Activated CD8-positive, alpha-beta T cell treated with anti-CD3 and anti-CD28 coated beads for 36 hours (primary cell): Measurements from ENCODE around the gene NEURL2. TPM values are rescaled to one million over a fixed set of nuclear protein-coding genes. Genes with fewer than 3 reads are reported as not detected.

Source experiments
- ATAC-seq: fragments of 200-7000 bp; cut with Tn5 transposase; one replicate; pipeline ENCODE4 v1.10.0; 2021; ENCODE audit warnings: mild to moderate bottlenecking, moderate library complexity
- CTCF ChIA-PET: fragments of 350-600 bp; sonication (Branson Sonifier 250); formaldehyde crosslinking; loops from one replicate; lab custom pipeline; 2021; ENCODE audit warnings: antibody characterized with exemption; lab: Charles Lee
- POLR2A ChIA-PET: fragments of 350-600 bp; sonication (Branson Sonifier 250); formaldehyde crosslinking; loops from one replicate; lab custom pipeline; 2021; ENCODE audit warnings: antibody characterized with exemption; lab: Charles Lee
- DNase-seq: peaks from one replicate; pipeline ENCODE4 v3.0.0-alpha.2; 2020
- H3K27ac Mint-ChIP-seq: one replicate; pipeline ENCODE4 v1.8.0; 2021; ENCODE audit warnings: mild to moderate bottlenecking, mixed read lengths
- H3K27me3 Mint-ChIP-seq: one replicate; pipeline ENCODE4 v1.8.0; 2021; ENCODE audit warnings: mixed read lengths
- H3K36me3 Mint-ChIP-seq: one replicate; pipeline ENCODE4 v1.8.0; 2021; ENCODE audit warnings: low read depth, mixed read lengths
- H3K4me1 Mint-ChIP-seq: one replicate; pipeline ENCODE4 v1.8.0; 2021; ENCODE audit warnings: low read depth, mixed read lengths
- H3K4me3 Mint-ChIP-seq: one replicate; pipeline ENCODE4 v1.8.0; 2021; ENCODE audit warnings: mild to moderate bottlenecking, moderate library complexity, mixed read lengths
- H3K9me3 Mint-ChIP-seq: one replicate; pipeline ENCODE4 v1.8.0; 2021; ENCODE audit warnings: mixed read lengths
- intact Hi-C: fragments of 100-400 bp; cut with micrococcal nuclease; formaldehyde crosslinking; loops from one replicate; pipeline ENCODE4 v1.10.0; 2022
- total RNA-seq, 2 experiments: library from RNA; stranded (reverse); gene quantifications; one replicate each; pipeline ENCODE4 v1.2.3, GENCODE V29; 2021
- TF ChIP-seq, protein P1 (sequence below): fragments of 200-600 bp; IDR thresholded peaks from one replicate; pipeline ENCODE4 v1.8.0; 2022; ENCODE audit warnings: antibody characterized with exemption, mild to moderate bottlenecking

The NEURL2 gene
- total RNA-seq, 2 experiments from 2014 or later = 2.4 to 2.9 TPM

DNA sequence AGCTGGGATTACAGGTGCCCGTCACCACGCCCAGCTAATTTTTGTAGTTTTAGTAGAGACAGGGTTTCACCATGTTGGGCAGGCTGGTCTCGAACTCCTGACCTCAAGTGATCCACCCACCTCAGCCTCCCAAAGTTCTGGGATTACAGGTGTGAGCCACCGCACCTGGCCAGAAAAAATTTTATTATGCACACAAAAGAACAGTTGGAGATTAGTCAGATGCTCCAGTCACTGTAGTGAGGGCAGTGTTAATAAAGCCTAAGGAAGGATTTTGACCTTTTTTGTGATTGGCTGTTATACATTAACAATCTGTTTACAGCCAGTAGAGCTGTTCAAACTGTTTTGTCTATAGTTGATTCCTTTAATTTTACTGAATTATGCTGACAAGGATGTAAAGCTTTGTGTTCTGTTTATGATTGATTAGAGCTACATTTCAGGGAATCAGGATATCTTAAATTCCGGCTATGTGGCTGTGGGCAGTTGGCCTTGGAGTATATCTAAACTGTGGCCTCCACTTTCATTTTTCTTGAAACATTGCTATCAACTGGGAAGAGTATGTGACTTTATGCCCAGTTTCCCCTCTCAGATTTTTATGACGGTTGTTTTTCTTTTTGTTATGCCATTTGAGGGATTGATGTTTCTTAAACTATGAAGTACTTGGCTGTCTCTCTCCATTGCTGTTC, 23.7 kb downstream of the NEURL2 start:
- no peak for ATAC-seq
- Mint-ChIP-seq H3K27ac (no peak overlapping the region), H3K36me3 (no peaks in the 10 kb centered on the region), H3K4me1 (no peaks in the 10 kb centered on the region), H3K4me3 (no peak overlapping the region), H3K9me3 (no peaks in the 10 kb centered on the region), H3K27me3 (no peaks in the 10 kb centered on the region)
- TF ChIP-seq, protein P1, sequence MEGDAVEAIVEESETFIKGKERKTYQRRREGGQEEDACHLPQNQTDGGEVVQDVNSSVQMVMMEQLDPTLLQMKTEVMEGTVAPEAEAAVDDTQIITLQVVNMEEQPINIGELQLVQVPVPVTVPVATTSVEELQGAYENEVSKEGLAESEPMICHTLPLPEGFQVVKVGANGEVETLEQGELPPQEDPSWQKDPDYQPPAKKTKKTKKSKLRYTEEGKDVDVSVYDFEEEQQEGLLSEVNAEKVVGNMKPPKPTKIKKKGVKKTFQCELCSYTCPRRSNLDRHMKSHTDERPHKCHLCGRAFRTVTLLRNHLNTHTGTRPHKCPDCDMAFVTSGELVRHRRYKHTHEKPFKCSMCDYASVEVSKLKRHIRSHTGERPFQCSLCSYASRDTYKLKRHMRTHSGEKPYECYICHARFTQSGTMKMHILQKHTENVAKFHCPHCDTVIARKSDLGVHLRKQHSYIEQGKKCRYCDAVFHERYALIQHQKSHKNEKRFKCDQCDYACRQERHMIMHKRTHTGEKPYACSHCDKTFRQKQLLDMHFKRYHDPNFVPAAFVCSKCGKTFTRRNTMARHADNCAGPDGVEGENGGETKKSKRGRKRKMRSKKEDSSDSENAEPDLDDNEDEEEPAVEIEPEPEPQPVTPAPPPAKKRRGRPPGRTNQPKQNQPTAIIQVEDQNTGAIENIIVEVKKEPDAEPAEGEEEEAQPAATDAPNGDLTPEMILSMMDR = no peak
- intact Hi-C loops = no loop called here
- no peak for DNase-seq
- CTCF ChIA-PET = interaction anchor here (2.3 kb wide), 1 partner anchor 11 kb away, joined by 7 read pairs; the partner anchor contains the start of genes ACOT8 and ZSWIM3
- POLR2A ChIA-PET = no interaction called here

DNA sequence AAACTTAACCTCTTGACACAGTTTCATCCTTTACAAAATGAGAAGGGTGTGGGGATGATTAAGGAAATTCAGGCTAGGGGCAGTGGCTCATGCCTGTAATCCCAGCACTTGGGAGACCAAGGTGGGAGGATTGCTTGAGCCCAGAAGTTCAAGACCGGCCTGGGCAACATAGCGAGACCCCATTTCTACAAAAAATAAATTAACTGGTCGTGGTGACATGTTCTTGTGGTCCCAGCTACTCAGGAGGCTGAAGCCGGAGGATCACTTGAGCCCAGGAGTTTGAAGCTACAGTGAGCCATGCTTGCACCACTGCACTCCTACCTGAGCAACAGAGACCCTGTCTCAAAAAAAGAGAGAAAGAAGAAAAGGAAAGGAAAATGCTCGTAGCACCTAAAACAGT, 24.6 kb downstream of the NEURL2 start:
- Mint-ChIP-seq H3K27ac (no peak overlapping the region), H3K4me1 (no peaks in the 10 kb centered on the region), H3K4me3 (no peak overlapping the region), H3K36me3 (no peaks in the 10 kb centered on the region), H3K9me3 (no peaks in the 10 kb centered on the region), H3K27me3 (no peaks in the 10 kb centered on the region)
- CTCF ChIA-PET = interaction anchor here (0.7 to 2.3 kb wide), 2 partner anchors 10 to 25 kb away, joined by 3 to 7 read pairs; partner anchors contain the start of genes ACOT8, CTSA and ZSWIM3
- DNase-seq = no peak
- POLR2A ChIA-PET = no interaction called here
- intact Hi-C loops = no loop called here
- no peak for ATAC-seq
- TF ChIP-seq, protein P1 = no peak

DNA sequence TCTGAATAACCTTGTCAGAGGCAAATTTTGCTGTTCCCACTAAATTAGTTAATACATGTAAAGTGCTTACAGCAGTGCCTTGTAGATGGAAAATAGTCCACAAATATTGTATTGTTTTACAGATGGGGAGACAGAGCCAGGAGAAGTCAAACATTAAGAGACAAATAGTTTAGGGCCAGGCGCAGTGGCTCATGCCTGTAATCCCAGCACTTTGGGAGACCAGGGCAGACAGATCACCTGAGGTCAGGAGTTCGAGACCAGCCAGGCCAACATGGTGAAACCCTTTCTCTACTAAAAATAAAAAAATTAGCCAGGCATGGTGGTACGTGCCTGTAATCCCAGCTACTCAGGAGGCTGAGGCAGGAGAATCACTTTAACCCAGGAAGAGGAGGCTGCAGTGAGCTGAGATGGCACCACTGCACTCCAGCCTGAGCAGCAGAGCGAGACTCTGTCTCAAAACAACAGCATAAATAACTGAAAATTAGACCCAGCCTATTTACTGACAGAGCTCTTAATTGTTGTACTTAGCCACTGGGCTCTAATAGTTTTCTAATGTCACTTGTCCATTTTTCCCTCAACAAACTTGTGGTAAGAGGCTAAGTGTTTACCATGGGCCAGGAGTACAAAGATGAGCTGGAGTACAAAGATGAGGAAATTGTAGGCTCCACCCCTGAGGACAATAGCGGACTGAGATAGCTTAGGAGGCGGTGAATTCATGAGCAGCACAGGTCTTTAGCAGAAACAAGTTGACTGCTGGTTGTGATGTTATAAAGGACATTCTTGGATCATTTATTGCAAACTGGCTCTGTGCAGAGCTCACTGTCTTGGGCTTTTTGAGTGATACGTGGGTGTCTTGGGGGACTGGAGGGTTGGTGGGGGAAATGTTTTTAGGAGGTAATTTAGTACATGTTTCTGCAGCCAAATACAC, 27.2 kb downstream of the NEURL2 start:
- no peaks in the 10 kb centered on the region for H3K9me3 Mint-ChIP-seq
- H3K4me1 Mint-ChIP-seq = peaks cover 11% of the 10 kb centered on the region
- POLR2A ChIA-PET = interaction anchor here (0.6 to 1.6 kb wide), 4 partner anchors 17 to 72 kb away, joined by 3 to 5 read pairs (median 4); partner anchors contain the start of genes CTSA, DNTTIP1, NEURL2 and WFDC3
- DNase-seq (no peak), ATAC-seq (no peak)
- intact Hi-C loops = no loop called here
- no peaks in the 10 kb centered on the region for H3K27me3 Mint-ChIP-seq
- peaks cover 2% of the 10 kb centered on the region for H3K36me3 Mint-ChIP-seq
- no peak overlapping the region for H3K27ac Mint-ChIP-seq
- CTCF ChIA-PET = interaction anchor here (1.0 to 1.4 kb wide), 2 partner anchors 16 to 64 kb away, joined by 3 to 5 read pairs; no protein-coding TSS in a partner anchor
- H3K4me3 Mint-ChIP-seq = no peak overlapping the region
- TF ChIP-seq, protein P1 = no peak

DNA sequence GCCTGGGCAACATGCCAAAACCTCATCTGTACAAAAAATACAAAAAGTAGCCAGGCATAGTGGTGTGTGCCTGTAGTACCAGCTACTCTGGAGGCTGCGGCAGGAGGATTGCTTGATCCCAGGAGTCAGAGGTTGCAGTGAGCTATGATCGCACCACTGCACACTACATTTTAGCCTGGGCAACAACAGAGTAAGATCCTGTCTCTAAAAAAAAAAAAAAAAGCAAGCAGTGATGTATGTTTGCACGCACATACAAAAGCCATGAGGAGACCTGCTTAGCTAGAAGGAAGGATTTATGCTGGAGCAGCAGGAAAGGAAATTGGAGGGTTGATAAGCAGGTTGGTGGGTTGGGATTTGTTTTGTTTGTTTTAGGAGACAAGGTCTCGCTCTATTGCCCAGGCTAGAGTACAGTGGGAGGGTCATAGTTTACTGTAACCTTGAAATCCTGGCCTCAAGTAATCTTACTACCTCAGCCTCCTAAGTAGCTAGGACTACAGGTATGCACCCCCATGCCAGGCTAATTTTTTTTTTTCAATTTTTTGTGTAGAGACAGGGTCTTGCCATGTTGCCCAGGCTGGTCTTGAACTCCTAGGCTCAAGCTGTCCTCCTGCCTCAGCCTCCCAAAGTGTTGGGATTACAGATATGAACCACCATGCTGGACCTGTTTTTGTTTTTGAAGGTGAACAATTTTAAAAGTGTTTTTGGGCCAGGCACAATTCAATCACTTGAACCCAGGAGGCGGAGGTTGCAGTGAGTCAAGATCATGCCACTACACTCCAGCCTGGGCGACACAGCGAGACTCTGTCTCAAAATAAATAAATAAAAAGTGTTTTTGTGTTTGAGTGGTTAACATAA, 29.6 kb downstream of the NEURL2 start:
- CTCF ChIA-PET = interaction anchor here (1.1 to 1.3 kb wide), 2 partner anchors 71 to 108 kb away, joined by 3 read pairs; no protein-coding TSS in a partner anchor
- no peak overlapping the region for H3K27ac Mint-ChIP-seq
- no peak for ATAC-seq

More for the DNA sequence above, 29.6 kb downstream of the NEURL2 start:
- Mint-ChIP-seq H3K4me3 (no peak overlapping the region), H3K4me1 (peaks cover 20% of the 10 kb centered on the region), H3K36me3 (peaks cover 2% of the 10 kb centered on the region), H3K9me3 (no peaks in the 10 kb centered on the region), H3K27me3 (no peaks in the 10 kb centered on the region)
- no peak for DNase-seq
- intact Hi-C loops = no loop called here
- POLR2A ChIA-PET = interaction anchor here (0.7 to 1.2 kb wide), 3 partner anchors 13 to 38 kb away, joined by 3 read pairs; partner anchors contain the start of gene ZSWIM1
- TF ChIP-seq, protein P1 = no peak
